SK-N-SH treated with all-trans-retinoic acid at 6 μM for 48 hours (cell line): ENCODE results near the gene TNFRSF18.

Experiments used
- ARNTL ChIP-seq: fragments of 450-650 bp; formaldehyde crosslinking; IDR thresholded peaks from 2 replicates; pipeline ENCODE4 v1.5.0; 2020; ENCODE audit warnings: low read depth, mild to moderate bottlenecking, moderate library complexity, borderline replicate concordance
- CSDC2 ChIP-seq: fragments of 250-450 bp; sonication (Bioruptor Pico); IDR thresholded peaks from 2 replicates; pipeline ENCODE4 v1.5.0; 2020; ENCODE audit warnings: mild to moderate bottlenecking, moderate library complexity
- PATZ1 ChIP-seq: fragments of 250-450 bp; sonication (Bioruptor Pico); IDR thresholded peaks from 2 replicates; pipeline ENCODE4 v1.8.0; 2020; ENCODE audit warnings: mild to moderate bottlenecking, moderate library complexity, borderline replicate concordance
- POU6F1 ChIP-seq: fragments of 250-450 bp; sonication (Bioruptor Pico); IDR thresholded peaks from 2 replicates; pipeline ENCODE4 v1.8.0; 2021; ENCODE audit warnings: low read depth, mild to moderate bottlenecking, moderate library complexity, borderline replicate concordance
- PPARA ChIP-seq: fragments of 250-450 bp; sonication (Bioruptor Pico); IDR thresholded peaks from 2 replicates; pipeline ENCODE4 v1.5.0; 2020; ENCODE audit warnings: mild to moderate bottlenecking, borderline replicate concordance
- ZC3H10 ChIP-seq: fragments of 250-450 bp; sonication (Bioruptor Pico); IDR thresholded peaks from 2 replicates; pipeline ENCODE4 v1.5.1; 2021; ENCODE audit warnings: mild to moderate bottlenecking, moderate library complexity
- ZFP3 ChIP-seq: fragments of 250-450 bp; sonication (Bioruptor Pico); IDR thresholded peaks from 2 replicates; pipeline ENCODE4 v1.5.0; 2020; ENCODE audit warnings: mild to moderate bottlenecking, moderate library complexity
- ZFP30 ChIP-seq: fragments of 450-650 bp; formaldehyde crosslinking; IDR thresholded peaks from 2 replicates; pipeline ENCODE4 v1.5.0; 2022; ENCODE audit warnings: mild to moderate bottlenecking, moderate library complexity
- ZNF70 ChIP-seq: fragments of 450-650 bp; formaldehyde crosslinking; IDR thresholded peaks from 2 replicates; pipeline ENCODE4 v1.5.0; 2020; ENCODE audit warnings: mild to moderate bottlenecking, moderate library complexity
- TF ChIP-seq, protein P1 (sequence below): fragments of 250-450 bp; sonication (Bioruptor Pico); IDR thresholded peaks from 2 replicates; pipeline ENCODE4 v1.5.1; 2020; ENCODE audit warnings: low read depth, mild to moderate bottlenecking, moderate library complexity
- TF ChIP-seq, protein P2 (sequence below): fragments of 250-450 bp; sonication (Bioruptor Pico); IDR thresholded peaks from 2 replicates; pipeline ENCODE4 v1.5.1; 2021; ENCODE audit warnings: mild to moderate bottlenecking, moderate library complexity
- TF ChIP-seq, protein P3 (sequence below): fragments of 250-450 bp; sonication (Bioruptor Pico); IDR thresholded peaks from 2 replicates; pipeline ENCODE4 v1.5.0; 2020; ENCODE audit warnings: mild to moderate bottlenecking, moderate library complexity

DNA sequence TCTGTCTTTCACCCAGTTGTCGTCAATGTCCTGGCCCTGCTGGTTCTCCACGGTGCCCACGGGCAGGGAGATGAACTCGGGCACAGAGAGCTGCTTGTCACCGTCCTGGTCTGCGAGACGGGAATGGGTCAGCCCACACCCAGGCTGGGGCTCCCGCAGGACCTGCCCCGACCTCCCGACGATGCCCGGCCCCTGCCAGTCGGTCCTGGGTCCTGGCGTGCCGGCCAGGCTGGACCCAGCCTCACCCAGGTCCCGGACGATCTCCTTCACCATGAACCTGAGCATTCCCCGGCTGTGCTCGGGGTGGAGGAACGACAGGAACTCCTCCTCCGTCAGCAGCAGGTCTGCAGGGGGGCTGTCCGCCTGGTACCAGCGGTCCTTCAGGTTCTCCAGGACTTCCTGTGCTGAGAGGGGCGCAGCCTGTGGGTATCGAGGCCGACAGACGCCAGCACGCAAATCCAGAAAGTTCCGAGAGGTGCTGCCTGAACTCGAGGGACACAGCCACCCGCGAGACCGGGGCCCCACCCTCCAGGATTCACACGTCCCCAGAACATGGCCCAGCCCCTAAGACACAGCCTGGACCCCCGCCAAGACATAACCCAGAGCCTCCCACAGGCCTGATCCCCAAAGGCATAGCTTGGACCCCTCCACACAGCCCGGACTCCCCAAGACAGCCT, 12.3 kb upstream of the TNFRSF18 start:
- no peak for TF ChIP-seq ZNF70
- TF ChIP-seq POU6F1, result no peak
- TF ChIP-seq PATZ1 (CRISPR knock-in tag), result no peak
- TF ChIP-seq PPARA, result no peak
- TF ChIP-seq ZFP3 (CRISPR knock-in tag), result no peak
- TF ChIP-seq ARNTL (CRISPR knock-in tag), result no peak
- TF ChIP-seq CSDC2 (CRISPR knock-in tag), result no peak
- TF ChIP-seq, protein P1, sequence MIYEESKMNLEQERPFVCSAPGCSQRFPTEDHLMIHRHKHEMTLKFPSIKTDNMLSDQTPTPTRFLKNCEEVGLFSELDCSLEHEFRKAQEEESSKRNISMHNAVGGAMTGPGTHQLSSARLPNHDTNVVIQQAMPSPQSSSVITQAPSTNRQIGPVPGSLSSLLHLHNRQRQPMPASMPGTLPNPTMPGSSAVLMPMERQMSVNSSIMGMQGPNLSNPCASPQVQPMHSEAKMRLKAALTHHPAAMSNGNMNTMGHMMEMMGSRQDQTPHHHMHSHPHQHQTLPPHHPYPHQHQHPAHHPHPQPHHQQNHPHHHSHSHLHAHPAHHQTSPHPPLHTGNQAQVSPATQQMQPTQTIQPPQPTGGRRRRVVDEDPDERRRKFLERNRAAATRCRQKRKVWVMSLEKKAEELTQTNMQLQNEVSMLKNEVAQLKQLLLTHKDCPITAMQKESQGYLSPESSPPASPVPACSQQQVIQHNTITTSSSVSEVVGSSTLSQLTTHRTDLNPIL (CRISPR knock-in tag), result no peak
- TF ChIP-seq ZFP30, result no peak
- TF ChIP-seq, protein P2, sequence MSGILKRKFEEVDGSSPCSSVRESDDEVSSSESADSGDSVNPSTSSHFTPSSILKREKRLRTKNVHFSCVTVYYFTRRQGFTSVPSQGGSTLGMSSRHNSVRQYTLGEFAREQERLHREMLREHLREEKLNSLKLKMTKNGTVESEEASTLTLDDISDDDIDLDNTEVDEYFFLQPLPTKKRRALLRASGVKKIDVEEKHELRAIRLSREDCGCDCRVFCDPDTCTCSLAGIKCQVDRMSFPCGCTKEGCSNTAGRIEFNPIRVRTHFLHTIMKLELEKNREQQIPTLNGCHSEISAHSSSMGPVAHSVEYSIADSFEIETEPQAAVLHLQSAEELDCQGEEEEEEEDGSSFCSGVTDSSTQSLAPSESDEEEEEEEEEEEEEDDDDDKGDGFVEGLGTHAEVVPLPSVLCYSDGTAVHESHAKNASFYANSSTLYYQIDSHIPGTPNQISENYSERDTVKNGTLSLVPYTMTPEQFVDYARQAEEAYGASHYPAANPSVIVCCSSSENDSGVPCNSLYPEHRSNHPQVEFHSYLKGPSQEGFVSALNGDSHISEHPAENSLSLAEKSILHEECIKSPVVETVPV (CRISPR knock-in tag), result no peak
- TF ChIP-seq, protein P3, sequence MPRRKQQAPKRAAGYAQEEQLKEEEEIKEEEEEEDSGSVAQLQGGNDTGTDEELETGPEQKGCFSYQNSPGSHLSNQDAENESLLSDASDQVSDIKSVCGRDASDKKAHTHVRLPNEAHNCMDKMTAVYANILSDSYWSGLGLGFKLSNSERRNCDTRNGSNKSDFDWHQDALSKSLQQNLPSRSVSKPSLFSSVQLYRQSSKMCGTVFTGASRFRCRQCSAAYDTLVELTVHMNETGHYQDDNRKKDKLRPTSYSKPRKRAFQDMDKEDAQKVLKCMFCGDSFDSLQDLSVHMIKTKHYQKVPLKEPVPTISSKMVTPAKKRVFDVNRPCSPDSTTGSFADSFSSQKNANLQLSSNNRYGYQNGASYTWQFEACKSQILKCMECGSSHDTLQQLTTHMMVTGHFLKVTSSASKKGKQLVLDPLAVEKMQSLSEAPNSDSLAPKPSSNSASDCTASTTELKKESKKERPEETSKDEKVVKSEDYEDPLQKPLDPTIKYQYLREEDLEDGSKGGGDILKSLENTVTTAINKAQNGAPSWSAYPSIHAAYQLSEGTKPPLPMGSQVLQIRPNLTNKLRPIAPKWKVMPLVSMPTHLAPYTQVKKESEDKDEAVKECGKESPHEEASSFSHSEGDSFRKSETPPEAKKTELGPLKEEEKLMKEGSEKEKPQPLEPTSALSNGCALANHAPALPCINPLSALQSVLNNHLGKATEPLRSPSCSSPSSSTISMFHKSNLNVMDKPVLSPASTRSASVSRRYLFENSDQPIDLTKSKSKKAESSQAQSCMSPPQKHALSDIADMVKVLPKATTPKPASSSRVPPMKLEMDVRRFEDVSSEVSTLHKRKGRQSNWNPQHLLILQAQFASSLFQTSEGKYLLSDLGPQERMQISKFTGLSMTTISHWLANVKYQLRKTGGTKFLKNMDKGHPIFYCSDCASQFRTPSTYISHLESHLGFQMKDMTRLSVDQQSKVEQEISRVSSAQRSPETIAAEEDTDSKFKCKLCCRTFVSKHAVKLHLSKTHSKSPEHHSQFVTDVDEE (CRISPR knock-in tag), result no peak
- no peak for TF ChIP-seq ZC3H10 (CRISPR knock-in tag)
